Stimulated activated CD4-positive, alpha-beta T cell treated with anti-CD3 and anti-CD28 coated beads, Interleukin-4, amount 100 ng/mL, for 48 hours (primary cell): ENCODE measurements around the gene RPL36.

Experiments
- DNase-seq, 2 donors: peaks; one replicate each; pipeline ENCODE4 v3.0.0-alpha.2; 2020; ENCODE audit warnings: low read depth in 2 of 2

The RPL36 gene

GRCh38 chr19:5690125-5690954 is at the start of gene RPL36:
Gene RPL36, plus strand, starts transcription at chr19:5690295. Its CDS starts 213 bp downstream, at chr19:5690508.
- DNase-seq, result peak; percentile 96 to 99

GRCh38 chr19:5641171-5641570 is 48.9 kb upstream of the RPL36 start:
- no peak for DNase-seq

- no peak for DNase-seq
Measured at GRCh38 chr19:5642204-5642603, 47.9 kb upstream of the RPL36 start.

- DNase-seq, result no peak
Measured at GRCh38 chr19:5643060-5643459, 47.0 kb upstream of the RPL36 start.

- DNase-seq, result no peak
Measured at GRCh38 chr19:5644037-5644436, 46.1 kb upstream of the RPL36 start.

GRCh38 chr19:5645409-5645808 is 44.7 kb upstream of the RPL36 start:
- no peak for DNase-seq

GRCh38 chr19:5646703-5647102 is 43.4 kb upstream of the RPL36 start:
- DNase-seq, result no peak

- DNase-seq, result no peak
Measured at GRCh38 chr19:5648464-5648863, 41.6 kb upstream of the RPL36 start.

- no peak for DNase-seq
Measured at GRCh38 chr19:5651361-5651760, 38.7 kb upstream of the RPL36 start.

- no peak for DNase-seq
Measured at GRCh38 chr19:5652261-5652660, 37.8 kb upstream of the RPL36 start.

GRCh38 chr19:5654931-5655330 is 35.2 kb upstream of the RPL36 start:
- no peak for DNase-seq

GRCh38 chr19:5655412-5655811 is 34.7 kb upstream of the RPL36 start:
- DNase-seq, result no peak

- no peak for DNase-seq
Measured at GRCh38 chr19:5661483-5661882, 28.6 kb upstream of the RPL36 start.

- no peak for DNase-seq
Measured at GRCh38 chr19:5663904-5664303, 26.2 kb upstream of the RPL36 start.

- DNase-seq, result no peak
Measured at GRCh38 chr19:5664515-5664914, 25.6 kb upstream of the RPL36 start.

GRCh38 chr19:5665781-5666513 is 24.1 kb upstream of the RPL36 start:
- DNase-seq, result no peak

GRCh38 chr19:5666921-5667610 is 23.0 kb upstream of the RPL36 start:
- DNase-seq, result no peak

GRCh38 chr19:5667751-5668271 is 22.3 kb upstream of the RPL36 start:
- no peak for DNase-seq

- no peak for DNase-seq
Measured at GRCh38 chr19:5669212-5669611, 20.9 kb upstream of the RPL36 start.

GRCh38 chr19:5671600-5671999 is 18.5 kb upstream of the RPL36 start:
- DNase-seq, result no peak

GRCh38 chr19:5672708-5673459 is 17.2 kb upstream of the RPL36 start:
- DNase-seq, result no peak

- DNase-seq, result no peak
Measured at GRCh38 chr19:5673752-5674151, 16.3 kb upstream of the RPL36 start.
